ES-I3 (cell line): Measurements from ENCODE around the gene TMEM132C.

ENCODE experiments used
- H3K36me3 ChIP-seq: 2 replicates; pipeline ENCODE4 v1.6.1; 2013; ENCODE audit warnings: mild to moderate bottlenecking, low read length, control low read depth, moderate library complexity; ENCODE audit not compliant: insufficient read depth
- H3K4me1 ChIP-seq: 2 replicates; pipeline ENCODE4 v1.6.1; 2013; ENCODE audit warnings: mild to moderate bottlenecking, control low read depth, low read length; ENCODE audit not compliant: insufficient read depth
- H3K9ac ChIP-seq: 2 replicates; pipeline ENCODE4 v1.6.1; 2013; ENCODE audit warnings: low read depth, mild to moderate bottlenecking, low read length, moderate library complexity
- H3K9me3 ChIP-seq: 2 replicates; pipeline ENCODE4 v1.6.1; 2013; ENCODE audit warnings: mild to moderate bottlenecking, low read length, moderate library complexity; ENCODE audit not compliant: control insufficient read depth, insufficient read depth

The TMEM132C gene

GRCh38 chr12:128439796-128440195 is 172.8 kb downstream of the TMEM132C start:
- no peak overlapping the region for H3K9ac ChIP-seq
- H3K4me1 ChIP-seq = no peaks in the 10 kb centered on the region
- no peaks in the 10 kb centered on the region for H3K36me3 ChIP-seq
- no peaks in the 10 kb centered on the region for H3K9me3 ChIP-seq

- no peak overlapping the region for H3K9ac ChIP-seq
- no peaks in the 10 kb centered on the region for H3K4me1 ChIP-seq
- H3K36me3 ChIP-seq = no peaks in the 10 kb centered on the region
- H3K9me3 ChIP-seq = no peaks in the 10 kb centered on the region
These were observed 175.1 kb downstream of the TMEM132C start for GRCh38 chr12:128442096-128442495.

GRCh38 chr12:128444598-128444997 is 177.6 kb downstream of the TMEM132C start:
- H3K9ac ChIP-seq = no peak overlapping the region
- H3K4me1 ChIP-seq = no peaks in the 10 kb centered on the region
- H3K9me3 ChIP-seq = no peaks in the 10 kb centered on the region
- no peaks in the 10 kb centered on the region for H3K36me3 ChIP-seq

GRCh38 chr12:128445415-128446127 is 178.6 kb downstream of the TMEM132C start:
- no peaks in the 10 kb centered on the region for H3K4me1 ChIP-seq
- H3K9me3 ChIP-seq = no peaks in the 10 kb centered on the region
- H3K9ac ChIP-seq = no peak overlapping the region
- H3K36me3 ChIP-seq = no peaks in the 10 kb centered on the region

GRCh38 chr12:128449146-128449894 is 182.3 kb downstream of the TMEM132C start:
- H3K4me1 ChIP-seq = no peaks in the 10 kb centered on the region
- no peaks in the 10 kb centered on the region for H3K36me3 ChIP-seq
- H3K9me3 ChIP-seq = no peaks in the 10 kb centered on the region
- H3K9ac ChIP-seq = no peak overlapping the region

GRCh38 chr12:128450810-128451209 is 183.8 kb downstream of the TMEM132C start:
- no peaks in the 10 kb centered on the region for H3K36me3 ChIP-seq
- H3K4me1 ChIP-seq = no peaks in the 10 kb centered on the region
- H3K9ac ChIP-seq = no peak overlapping the region
- H3K9me3 ChIP-seq = no peaks in the 10 kb centered on the region

GRCh38 chr12:128455851-128456250 is 188.9 kb downstream of the TMEM132C start:
- H3K36me3 ChIP-seq = no peaks in the 10 kb centered on the region
- H3K4me1 ChIP-seq = peaks cover 11% of the 10 kb centered on the region
- no peak overlapping the region for H3K9ac ChIP-seq
- H3K9me3 ChIP-seq = no peaks in the 10 kb centered on the region

- no peak overlapping the region for H3K9ac ChIP-seq
- no peaks in the 10 kb centered on the region for H3K9me3 ChIP-seq
- no peaks in the 10 kb centered on the region for H3K36me3 ChIP-seq
- H3K4me1 ChIP-seq = peaks cover 11% of the 10 kb centered on the region
These were observed 190.0 kb downstream of the TMEM132C start for GRCh38 chr12:128456922-128457321.

- H3K4me1 ChIP-seq = peaks cover 11% of the 10 kb centered on the region
- no peaks in the 10 kb centered on the region for H3K36me3 ChIP-seq
- no peak overlapping the region; the same call in 1 of the 2 replicates for H3K9ac ChIP-seq
- H3K9me3 ChIP-seq = no peaks in the 10 kb centered on the region
These were observed 191.5 kb downstream of the TMEM132C start for GRCh38 chr12:128458301-128458974.

GRCh38 chr12:128459067-128459466 is 192.1 kb downstream of the TMEM132C start:
- Histone ChIP-seq H3K9ac (no peak overlapping the region; the same call in 1 of the 2 replicates), H3K36me3 (no peaks in the 10 kb centered on the region), H3K4me1 (peaks cover 11% of the 10 kb centered on the region), H3K9me3 (no peaks in the 10 kb centered on the region)

- H3K4me1 ChIP-seq = peaks cover 5% of the 10 kb centered on the region; the same call in 1 of the 2 replicates
These were observed 196.9 kb downstream of the TMEM132C start for GRCh38 chr12:128463881-128464280.

GRCh38 chr12:128467882-128468281 is 200.9 kb downstream of the TMEM132C start:
- Histone ChIP-seq H3K36me3 (no peaks in the 10 kb centered on the region), H3K9ac (no peak overlapping the region), H3K4me1 (no peaks in the 10 kb centered on the region), H3K9me3 (no peaks in the 10 kb centered on the region)

More at GRCh38 chr12:128463881-128464280, 196.9 kb downstream of the TMEM132C start:
- Histone ChIP-seq H3K9ac (no peak overlapping the region), H3K9me3 (no peaks in the 10 kb centered on the region), H3K36me3 (no peaks in the 10 kb centered on the region)

- Histone ChIP-seq H3K4me1 (no peaks in the 10 kb centered on the region), H3K9me3 (no peaks in the 10 kb centered on the region), H3K36me3 (no peaks in the 10 kb centered on the region), H3K9ac (no peak overlapping the region)
These were observed 202.0 kb downstream of the TMEM132C start for GRCh38 chr12:128468926-128469325.

- H3K4me1 ChIP-seq = peaks cover 7% of the 10 kb centered on the region
- no peaks in the 10 kb centered on the region for H3K36me3 ChIP-seq
- H3K9me3 ChIP-seq = no peaks in the 10 kb centered on the region
- no peak overlapping the region for H3K9ac ChIP-seq
These were observed 204.5 kb downstream of the TMEM132C start for GRCh38 chr12:128471491-128471890.
